AG09319 (cell line): ENCODE measurements around the gene PKD1.

Experiments used
- DNase-seq: peaks from one replicate; pipeline ENCODE4 v3.0.0-alpha.2; 2010; ENCODE audit warnings: low read depth; ENCODE audit errors: extremely low read depth
- TF ChIP-seq, protein P1 (sequence below): IDR thresholded peaks from 2 replicates; pipeline ENCODE4 v1.5.1; 2011; ENCODE audit warnings: low read depth, mild to moderate bottlenecking, inconsistent platforms, low read length, moderate library complexity

PKD1 gene

GRCh38 chr16:2135770-2136490, at the start of gene PKD1:
PKD1 (minus strand) TSS chr16:2135898; CDS start chr16:2135689, 209 bp downstream.
- DNase-seq, result peak; percentile 90

DNA sequence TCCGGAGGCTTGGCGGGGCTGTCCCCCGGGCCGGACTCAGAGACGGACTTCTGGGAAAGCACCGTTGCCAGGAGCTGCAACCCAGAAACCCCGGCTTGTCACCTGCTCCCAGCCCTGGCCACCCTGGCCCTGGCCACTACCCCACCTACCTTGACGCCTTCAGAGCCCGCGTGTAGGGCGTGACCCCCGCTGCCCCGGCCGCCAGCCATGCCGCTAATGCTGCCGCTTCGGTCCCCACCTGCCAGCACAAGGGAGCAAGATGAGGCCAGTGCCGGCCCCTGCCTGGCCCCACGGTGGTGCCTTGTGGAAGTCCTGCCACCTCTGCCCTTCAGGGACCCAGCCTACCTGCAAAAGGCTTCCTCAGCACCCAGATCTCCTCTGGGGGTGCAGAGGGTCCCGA, 49.3 kb upstream of the PKD1 start:
- DNase-seq, result no peak
- TF ChIP-seq, protein P1, sequence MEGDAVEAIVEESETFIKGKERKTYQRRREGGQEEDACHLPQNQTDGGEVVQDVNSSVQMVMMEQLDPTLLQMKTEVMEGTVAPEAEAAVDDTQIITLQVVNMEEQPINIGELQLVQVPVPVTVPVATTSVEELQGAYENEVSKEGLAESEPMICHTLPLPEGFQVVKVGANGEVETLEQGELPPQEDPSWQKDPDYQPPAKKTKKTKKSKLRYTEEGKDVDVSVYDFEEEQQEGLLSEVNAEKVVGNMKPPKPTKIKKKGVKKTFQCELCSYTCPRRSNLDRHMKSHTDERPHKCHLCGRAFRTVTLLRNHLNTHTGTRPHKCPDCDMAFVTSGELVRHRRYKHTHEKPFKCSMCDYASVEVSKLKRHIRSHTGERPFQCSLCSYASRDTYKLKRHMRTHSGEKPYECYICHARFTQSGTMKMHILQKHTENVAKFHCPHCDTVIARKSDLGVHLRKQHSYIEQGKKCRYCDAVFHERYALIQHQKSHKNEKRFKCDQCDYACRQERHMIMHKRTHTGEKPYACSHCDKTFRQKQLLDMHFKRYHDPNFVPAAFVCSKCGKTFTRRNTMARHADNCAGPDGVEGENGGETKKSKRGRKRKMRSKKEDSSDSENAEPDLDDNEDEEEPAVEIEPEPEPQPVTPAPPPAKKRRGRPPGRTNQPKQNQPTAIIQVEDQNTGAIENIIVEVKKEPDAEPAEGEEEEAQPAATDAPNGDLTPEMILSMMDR, result no peak

DNA sequence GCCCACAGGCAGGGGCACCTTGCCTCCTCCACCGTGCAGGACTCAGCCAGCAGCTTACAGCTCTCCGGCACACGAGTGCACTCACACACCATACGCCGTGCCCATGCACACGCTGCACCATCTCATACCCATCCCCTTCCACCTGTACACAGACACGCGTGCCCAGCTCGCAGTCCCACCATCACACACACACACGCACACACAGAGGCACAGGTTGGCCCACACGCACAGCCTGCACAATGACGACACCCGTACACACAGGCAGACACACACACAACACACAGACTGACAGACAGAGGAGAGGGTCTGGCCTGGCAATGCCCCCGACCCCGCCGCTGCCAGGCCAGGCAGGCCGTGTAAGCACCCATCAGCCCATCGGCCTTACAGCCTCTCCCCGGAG, 48.6 kb upstream of the PKD1 start:
- TF ChIP-seq, protein P1, result no peak
- DNase-seq, result no peak

DNA sequence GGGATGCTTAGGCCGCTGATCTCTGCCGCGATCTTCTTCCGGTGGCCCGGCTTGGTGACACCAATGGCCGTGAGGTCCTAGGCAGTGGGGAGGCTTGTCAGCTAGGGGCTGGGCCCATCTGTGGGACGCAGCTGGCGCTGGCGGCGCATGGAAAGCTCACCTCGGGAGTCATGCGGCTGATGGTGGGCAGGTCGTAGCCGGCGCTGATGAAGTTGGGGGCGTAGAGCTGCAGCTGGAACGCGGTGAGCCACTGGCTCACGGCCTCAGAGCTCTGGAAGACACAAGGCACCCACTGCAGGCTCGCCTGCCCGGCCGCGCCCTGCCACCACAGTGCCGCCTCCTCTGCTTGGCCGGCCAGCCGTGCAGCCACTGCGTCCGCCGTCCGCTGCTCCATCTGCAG, 48.0 kb upstream of the PKD1 start:
- TF ChIP-seq, protein P1, result no peak
- no peak for DNase-seq

- TF ChIP-seq, protein P1, result no peak
- no peak for DNase-seq
These were observed 46.3 kb upstream of the PKD1 start for GRCh38 chr16:2181952-2182351.

- TF ChIP-seq, protein P1, result no peak
- DNase-seq, result no peak
These were observed 45.5 kb upstream of the PKD1 start for GRCh38 chr16:2180962-2181923.

DNA sequence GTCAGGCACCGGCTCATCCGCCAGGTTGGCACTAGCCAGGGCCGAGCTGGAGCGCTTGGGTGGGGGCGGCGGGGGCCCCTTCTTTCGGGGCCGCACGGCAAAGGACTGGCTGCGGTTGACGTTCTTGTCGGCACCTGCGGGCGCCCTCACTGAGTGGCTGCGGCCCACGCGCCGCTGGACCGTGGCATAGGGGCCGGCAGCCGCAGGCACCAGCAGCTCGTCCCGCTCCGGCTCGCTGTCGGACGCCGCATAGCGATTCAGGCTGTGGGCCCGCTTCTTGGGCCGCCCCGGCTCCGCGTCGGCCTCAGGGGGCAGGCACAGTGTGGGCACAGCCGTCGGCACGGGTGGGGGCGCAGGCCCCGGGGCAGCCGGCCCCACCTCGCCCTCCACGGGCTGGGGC, 44.8 kb upstream of the PKD1 start:
- TF ChIP-seq, protein P1, result no peak
- DNase-seq, result no peak
